ENCODE measurements around the gene LEFTY2. TPM values are rescaled to one million over a fixed set of nuclear protein-coding genes. Genes with fewer than 3 reads are reported as not detected.

LEFTY2 gene
- total and polyA plus RNA-seq, 9 of the 15 experiments (the other 6 are each of a cell fraction or from before 2014, with no cell fraction given): 0.04 to 0.14 TPM; not detected in 7

DNA sequence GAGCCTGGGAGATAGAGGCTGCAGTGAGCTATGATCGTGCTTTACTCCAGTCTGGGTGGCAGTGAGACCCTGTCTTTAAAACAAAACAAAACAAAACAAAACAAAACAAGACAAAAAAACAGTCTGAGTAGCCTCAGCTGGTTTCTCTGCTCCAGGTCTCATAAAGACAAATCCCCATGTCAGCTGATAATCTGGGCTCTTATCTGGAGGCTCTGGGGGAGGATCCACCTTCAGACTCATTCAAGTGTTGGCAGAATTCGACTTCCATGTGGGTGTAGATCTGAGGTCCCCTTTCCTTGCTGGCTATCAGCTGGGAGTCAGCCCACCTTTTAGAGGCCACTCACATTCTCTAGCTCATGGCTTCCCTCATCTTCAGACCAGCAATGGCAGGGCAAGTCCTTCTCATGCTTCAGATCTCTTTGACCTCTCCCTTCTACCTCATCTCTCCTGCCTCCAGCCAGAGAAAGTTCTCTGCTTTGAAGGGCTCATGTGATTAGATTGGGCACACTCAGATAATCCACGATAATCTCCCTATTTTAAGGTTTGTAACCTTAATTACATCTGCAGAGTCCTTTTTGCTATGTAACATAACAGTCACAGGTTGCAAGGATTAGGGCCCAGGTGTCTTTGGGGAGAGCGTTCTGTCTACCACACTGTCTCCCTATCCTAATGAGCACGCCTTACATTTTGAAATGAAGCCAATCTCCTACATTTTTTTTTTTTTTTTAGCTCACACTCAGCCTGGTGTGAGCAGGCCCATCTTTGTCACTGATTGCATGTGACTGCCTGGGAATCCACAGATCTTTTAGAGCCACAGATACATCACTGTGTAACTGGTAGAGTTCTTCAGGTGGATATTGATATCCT is 9.5 kb downstream of the LEFTY2 start (continued):
- TF ChIP-seq ATF4 (CRISPR knock-in tag; IDR thresholded peaks at IDR 0.05): 0 out of 2 replicates have a peak, but pooled peaks have one; percentile 2
- peak; percentile 48; the same call in 1 of the 2 replicates for TF ChIP-seq FOXM1 (IDR thresholded peaks at IDR 0.05; ENCODE audit: low read depth)
- TF ChIP-seq FOXM1 (CRISPR knock-in tag; IDR thresholded peaks at IDR 0.05; ENCODE audit: low read depth): no peak
- TF ChIP-seq RBBP5 (IDR thresholded peaks at IDR 0.05; ENCODE audit: borderline replicate concordance, insufficient read depth, low read length, poor library complexity, severe bottlenecking): peak; percentile 46
- TF ChIP-seq HDAC2 (IDR thresholded peaks at IDR 0.05): 0 out of 2 replicates have a peak, but pooled peaks have one; percentile 17
- no peak for TF ChIP-seq DIDO1 (tag; IDR thresholded peaks at IDR 0.05; ENCODE audit: low read depth)
- TF ChIP-seq ADNP (tag; IDR thresholded peaks at IDR 0.05): no peak
- TF ChIP-seq CBFA2T3 (IDR thresholded peaks at IDR 0.05): peak; percentile 73
- peak; percentile 69; the same call in 1 of the 2 replicates for TF ChIP-seq TEAD4 (IDR thresholded peaks at IDR 0.05; ENCODE audit: low read length)
- no peak for TF ChIP-seq TEAD4 (CRISPR knock-in tag; IDR thresholded peaks at IDR 0.05; ENCODE audit: borderline replicate concordance)
- no peak for TF ChIP-seq ESRRB (CRISPR knock-in tag; IDR thresholded peaks at IDR 0.05; ENCODE audit: borderline replicate concordance)
- peak; percentile 41; the same call in 1 of the 2 replicates for TF ChIP-seq CTBP1 (IDR thresholded peaks at IDR 0.05; ENCODE audit: borderline replicate concordance)
- TF ChIP-seq, protein P1, sequence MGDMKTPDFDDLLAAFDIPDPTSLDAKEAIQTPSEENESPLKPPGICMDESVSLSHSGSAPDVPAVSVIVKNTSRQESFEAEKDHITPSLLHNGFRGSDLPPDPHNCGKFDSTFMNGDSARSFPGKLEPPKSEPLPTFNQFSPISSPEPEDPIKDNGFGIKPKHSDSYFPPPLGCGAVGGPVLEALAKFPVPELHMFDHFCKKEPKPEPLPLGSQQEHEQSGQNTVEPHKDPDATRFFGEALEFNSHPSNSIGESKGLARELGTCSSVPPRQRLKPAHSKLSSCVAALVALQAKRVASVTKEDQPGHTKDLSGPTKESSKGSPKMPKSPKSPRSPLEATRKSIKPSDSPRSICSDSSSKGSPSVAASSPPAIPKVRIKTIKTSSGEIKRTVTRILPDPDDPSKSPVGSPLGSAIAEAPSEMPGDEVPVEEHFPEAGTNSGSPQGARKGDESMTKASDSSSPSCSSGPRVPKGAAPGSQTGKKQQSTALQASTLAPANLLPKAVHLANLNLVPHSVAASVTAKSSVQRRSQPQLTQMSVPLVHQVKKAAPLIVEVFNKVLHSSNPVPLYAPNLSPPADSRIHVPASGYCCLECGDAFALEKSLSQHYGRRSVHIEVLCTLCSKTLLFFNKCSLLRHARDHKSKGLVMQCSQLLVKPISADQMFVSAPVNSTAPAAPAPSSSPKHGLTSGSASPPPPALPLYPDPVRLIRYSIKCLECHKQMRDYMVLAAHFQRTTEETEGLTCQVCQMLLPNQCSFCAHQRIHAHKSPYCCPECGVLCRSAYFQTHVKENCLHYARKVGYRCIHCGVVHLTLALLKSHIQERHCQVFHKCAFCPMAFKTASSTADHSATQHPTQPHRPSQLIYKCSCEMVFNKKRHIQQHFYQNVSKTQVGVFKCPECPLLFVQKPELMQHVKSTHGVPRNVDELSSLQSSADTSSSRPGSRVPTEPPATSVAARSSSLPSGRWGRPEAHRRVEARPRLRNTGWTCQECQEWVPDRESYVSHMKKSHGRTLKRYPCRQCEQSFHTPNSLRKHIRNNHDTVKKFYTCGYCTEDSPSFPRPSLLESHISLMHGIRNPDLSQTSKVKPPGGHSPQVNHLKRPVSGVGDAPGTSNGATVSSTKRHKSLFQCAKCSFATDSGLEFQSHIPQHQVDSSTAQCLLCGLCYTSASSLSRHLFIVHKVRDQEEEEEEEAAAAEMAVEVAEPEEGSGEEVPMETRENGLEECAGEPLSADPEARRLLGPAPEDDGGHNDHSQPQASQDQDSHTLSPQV (IDR thresholded peaks at IDR 0.05): peak; percentile 91
- peak; percentile 41 for TF ChIP-seq MTA2 (IDR thresholded peaks at IDR 0.05; ENCODE audit: low read depth)
- TF ChIP-seq C11orf30 (IDR thresholded peaks at IDR 0.05; ENCODE audit: low read depth): peak; percentile 76
- TF ChIP-seq CREB3 (tag; conservative IDR thresholded peaks at IDR 0.05; ENCODE audit: low read depth): 0 out of 2 replicates have a peak, but pooled peaks have one; percentile 47
- peak in 1 of 2 experiments; percentile 23; a peak in 1 of 4 replicates for TF ChIP-seq TBL1XR1 (IDR thresholded peaks at IDR 0.05; ENCODE audit: low read length in 2 of 2)
- TF ChIP-seq SMARCA4 (IDR thresholded peaks at IDR 0.05): peak; percentile 80
- TF ChIP-seq VEZF1 (CRISPR knock-in tag; IDR thresholded peaks at IDR 0.05): peak; percentile 47; the same call in 1 of the 2 replicates
- TF ChIP-seq MYNN (IDR thresholded peaks at IDR 0.05): peak; percentile 65; the same call in 1 of the 2 replicates
- TF ChIP-seq MYNN (CRISPR knock-in tag; IDR thresholded peaks at IDR 0.05): no peak
